ENCODE measurements around the gene SOX12. TPM values are rescaled to one million over a fixed set of nuclear protein-coding genes. Genes with fewer than 3 reads are reported as not detected.

Gene SOX12
- total RNA-seq, 1 donor from 2014 or later = 43.4 TPM

DNA sequence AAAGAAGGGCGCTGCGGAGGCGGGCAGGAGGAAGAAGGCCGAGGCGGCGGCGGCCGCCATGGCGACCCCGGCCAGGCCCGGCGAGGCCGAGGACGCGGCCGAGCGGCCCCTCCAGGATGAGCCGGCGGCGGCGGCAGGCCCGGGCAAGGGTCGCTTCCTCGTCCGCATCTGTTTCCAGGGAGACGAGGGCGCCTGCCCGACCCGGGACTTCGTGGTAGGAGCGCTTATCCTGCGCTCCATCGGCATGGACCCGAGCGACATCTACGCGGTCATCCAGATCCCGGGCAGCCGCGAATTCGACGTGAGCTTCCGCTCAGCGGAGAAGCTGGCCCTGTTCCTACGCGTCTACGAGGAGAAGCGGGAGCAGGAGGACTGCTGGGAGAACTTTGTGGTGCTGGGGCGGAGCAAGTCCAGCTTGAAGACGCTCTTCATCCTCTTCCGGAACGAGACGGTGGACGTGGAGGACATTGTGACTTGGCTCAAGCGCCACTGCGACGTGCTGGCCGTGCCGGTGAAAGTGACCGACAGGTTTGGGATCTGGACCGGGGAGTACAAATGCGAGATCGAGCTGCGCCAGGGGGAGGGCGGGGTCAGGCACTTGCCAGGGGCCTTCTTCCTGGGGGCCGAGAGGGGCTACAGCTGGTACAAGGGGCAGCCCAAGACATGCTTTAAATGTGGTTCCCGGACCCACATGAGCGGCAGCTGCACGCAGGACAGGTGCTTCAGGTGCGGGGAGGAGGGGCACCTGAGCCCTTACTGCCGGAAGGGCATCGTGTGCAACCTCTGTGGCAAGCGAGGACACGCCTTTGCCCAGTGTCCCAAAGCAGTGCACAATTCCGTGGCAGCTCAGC lies 27.2 kb upstream of the SOX12 start:
- Histone ChIP-seq H3K79me2 (ENCODE audit: insufficient read depth, low read length) (peaks cover 48% of the 10 kb centered on the region), H3K9ac (ENCODE audit: low read length) (peak overlapping the region; percentile 94), H4K20me1 (ENCODE audit: insufficient read depth, low read length) (peaks cover 33% of the 10 kb centered on the region), H2AFZ (ENCODE audit: low read depth, low read length) (peak overlapping the region; percentile 88), H3K27ac (ENCODE audit: low read depth, low read length) (peak overlapping the region; percentile 93), H3K4me2 (ENCODE audit: low read length) (peak overlapping the region; percentile 99), H3K36me3 (ENCODE audit: insufficient read depth, low read length) (no peaks in the 10 kb centered on the region), H3K9me3 (ENCODE audit: insufficient read depth, low read depth, low read length) (no peaks in the 10 kb centered on the region), H3K27me3 (ENCODE audit: insufficient read depth, low read length) (no peaks in the 10 kb centered on the region), H3K4me3 (ENCODE audit: insufficient read depth, low read depth, low read length) (peak overlapping the region; percentile 96), H3K4me1 (ENCODE audit: insufficient read depth, low read length) (peaks cover 26% of the 10 kb centered on the region)
- Mint-ChIP-seq H3K36me3 (ENCODE audit: low read depth, unreplicated experiment) (no peaks in the 10 kb centered on the region), H3K27me3 (ENCODE audit: low read depth, unreplicated experiment) (no peaks in the 10 kb centered on the region), H3K9me3 (ENCODE audit: unreplicated experiment) (no peaks in the 10 kb centered on the region), H3K4me1 (ENCODE audit: low read depth, unreplicated experiment) (peaks cover 27% of the 10 kb centered on the region), H3K4me3 (ENCODE audit: unreplicated experiment) (peak overlapping the region; percentile 98), H3K27ac (ENCODE audit: unreplicated experiment) (peak overlapping the region; percentile 88)
- TF ChIP-seq, protein P1, sequence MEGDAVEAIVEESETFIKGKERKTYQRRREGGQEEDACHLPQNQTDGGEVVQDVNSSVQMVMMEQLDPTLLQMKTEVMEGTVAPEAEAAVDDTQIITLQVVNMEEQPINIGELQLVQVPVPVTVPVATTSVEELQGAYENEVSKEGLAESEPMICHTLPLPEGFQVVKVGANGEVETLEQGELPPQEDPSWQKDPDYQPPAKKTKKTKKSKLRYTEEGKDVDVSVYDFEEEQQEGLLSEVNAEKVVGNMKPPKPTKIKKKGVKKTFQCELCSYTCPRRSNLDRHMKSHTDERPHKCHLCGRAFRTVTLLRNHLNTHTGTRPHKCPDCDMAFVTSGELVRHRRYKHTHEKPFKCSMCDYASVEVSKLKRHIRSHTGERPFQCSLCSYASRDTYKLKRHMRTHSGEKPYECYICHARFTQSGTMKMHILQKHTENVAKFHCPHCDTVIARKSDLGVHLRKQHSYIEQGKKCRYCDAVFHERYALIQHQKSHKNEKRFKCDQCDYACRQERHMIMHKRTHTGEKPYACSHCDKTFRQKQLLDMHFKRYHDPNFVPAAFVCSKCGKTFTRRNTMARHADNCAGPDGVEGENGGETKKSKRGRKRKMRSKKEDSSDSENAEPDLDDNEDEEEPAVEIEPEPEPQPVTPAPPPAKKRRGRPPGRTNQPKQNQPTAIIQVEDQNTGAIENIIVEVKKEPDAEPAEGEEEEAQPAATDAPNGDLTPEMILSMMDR (IDR thresholded peaks at IDR 0.05; ENCODE audit: insufficient read depth, low read depth, low read length) = no peak
- no peak for TF ChIP-seq EZH2 (IDR thresholded peaks at IDR 0.05; ENCODE audit: insufficient read depth, low read length)
- DNase-seq (ENCODE audit: low read depth) (peak; percentile 59), FAIRE-seq (no peak)

DNA sequence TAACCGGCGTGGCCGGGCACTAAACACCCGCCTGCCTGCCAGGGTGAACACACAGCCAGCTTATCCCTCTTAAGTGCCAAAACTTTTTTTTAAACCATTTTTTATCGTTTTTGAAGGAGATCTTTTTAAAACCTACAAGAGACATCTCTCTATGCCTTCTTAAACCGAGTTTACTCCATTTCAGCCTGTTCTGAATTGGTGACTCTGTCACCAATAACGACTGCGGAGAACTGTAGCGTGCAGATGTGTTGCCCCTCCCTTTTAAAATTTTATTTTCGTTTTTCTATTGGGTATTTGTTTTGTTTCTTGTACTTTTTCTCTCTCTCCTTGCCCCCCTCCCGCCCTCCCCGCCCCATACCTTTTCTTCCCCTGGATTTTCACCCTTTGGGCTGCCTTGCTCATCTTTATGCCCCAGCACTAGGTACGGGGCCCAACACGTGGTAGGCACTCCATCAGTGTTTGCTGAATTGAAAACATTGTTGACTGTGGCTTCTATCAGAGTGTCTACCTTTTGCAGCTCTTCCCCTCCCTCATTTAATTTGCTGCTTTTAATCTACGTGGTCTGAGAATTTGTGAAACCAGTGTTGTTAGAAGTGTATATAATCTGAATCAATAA lies 26.5 kb upstream of the SOX12 start:
- Histone ChIP-seq H3K36me3 (ENCODE audit: insufficient read depth, low read length) (no peaks in the 10 kb centered on the region), H3K27ac (ENCODE audit: low read depth, low read length) (peak overlapping the region; percentile 93), H3K79me2 (ENCODE audit: insufficient read depth, low read length) (peaks cover 48% of the 10 kb centered on the region), H3K4me1 (ENCODE audit: insufficient read depth, low read length) (peaks cover 26% of the 10 kb centered on the region), H4K20me1 (ENCODE audit: insufficient read depth, low read length) (peaks cover 33% of the 10 kb centered on the region), H3K9me3 (ENCODE audit: insufficient read depth, low read depth, low read length) (no peaks in the 10 kb centered on the region), H3K4me2 (ENCODE audit: low read length) (peak overlapping the region; percentile 99), H3K27me3 (ENCODE audit: insufficient read depth, low read length) (no peaks in the 10 kb centered on the region), H2AFZ (ENCODE audit: low read depth, low read length) (no peak overlapping the region), H3K4me3 (ENCODE audit: insufficient read depth, low read depth, low read length) (peak overlapping the region; percentile 96), H3K9ac (ENCODE audit: low read length) (peak overlapping the region; percentile 94)
- H3K9me3 Mint-ChIP-seq (ENCODE audit: unreplicated experiment) = no peaks in the 10 kb centered on the region
- peak overlapping the region; percentile 98 for H3K4me3 Mint-ChIP-seq (ENCODE audit: unreplicated experiment)
- H3K27ac Mint-ChIP-seq (ENCODE audit: unreplicated experiment) = peak overlapping the region; percentile 83
- FAIRE-seq = no peak
- TF ChIP-seq, protein P1 (IDR thresholded peaks at IDR 0.05; ENCODE audit: insufficient read depth, low read depth, low read length) = no peak
- no peak for TF ChIP-seq EZH2 (IDR thresholded peaks at IDR 0.05; ENCODE audit: insufficient read depth, low read length)
- peaks cover 27% of the 10 kb centered on the region for H3K4me1 Mint-ChIP-seq (ENCODE audit: low read depth, unreplicated experiment)
- no peak for DNase-seq (ENCODE audit: low read depth)
- no peaks in the 10 kb centered on the region for H3K36me3 Mint-ChIP-seq (ENCODE audit: low read depth, unreplicated experiment)
- H3K27me3 Mint-ChIP-seq (ENCODE audit: low read depth, unreplicated experiment) = no peaks in the 10 kb centered on the region

Data from astrocyte (in vitro differentiated cells and primary cell).